ENCODE measurements around the gene CILP2.

Gene CILP2

DNA sequence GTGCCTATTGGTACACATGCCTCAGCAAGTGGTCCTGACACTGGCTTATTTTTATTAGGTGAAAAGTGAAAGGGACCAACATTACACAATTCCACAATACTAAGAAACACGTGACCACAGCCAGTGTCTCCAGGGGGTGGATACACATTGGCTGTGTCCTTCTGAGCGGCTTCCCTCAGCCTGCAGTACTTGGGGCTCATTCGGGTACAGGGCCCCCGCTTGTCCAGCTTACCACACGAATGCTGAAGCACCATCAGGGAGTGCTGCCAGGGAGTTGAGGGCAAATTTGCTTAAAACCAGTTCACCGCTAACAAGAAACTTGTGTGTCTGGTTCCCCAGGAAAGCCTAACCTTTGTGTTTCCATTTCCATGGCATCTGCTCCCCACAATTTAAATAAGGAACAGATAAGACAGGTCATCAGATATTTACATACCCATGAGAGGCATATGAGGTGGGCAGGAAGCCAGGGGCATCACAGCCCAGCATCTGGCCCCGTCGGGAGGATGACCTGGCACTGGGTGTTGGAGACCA, 57.2 kb downstream of the CILP2 start:
- no peak overlapping the region for H3K4me3 ChIP-seq (ENCODE audit: low read depth, low read length)
- TF ChIP-seq, protein P1, sequence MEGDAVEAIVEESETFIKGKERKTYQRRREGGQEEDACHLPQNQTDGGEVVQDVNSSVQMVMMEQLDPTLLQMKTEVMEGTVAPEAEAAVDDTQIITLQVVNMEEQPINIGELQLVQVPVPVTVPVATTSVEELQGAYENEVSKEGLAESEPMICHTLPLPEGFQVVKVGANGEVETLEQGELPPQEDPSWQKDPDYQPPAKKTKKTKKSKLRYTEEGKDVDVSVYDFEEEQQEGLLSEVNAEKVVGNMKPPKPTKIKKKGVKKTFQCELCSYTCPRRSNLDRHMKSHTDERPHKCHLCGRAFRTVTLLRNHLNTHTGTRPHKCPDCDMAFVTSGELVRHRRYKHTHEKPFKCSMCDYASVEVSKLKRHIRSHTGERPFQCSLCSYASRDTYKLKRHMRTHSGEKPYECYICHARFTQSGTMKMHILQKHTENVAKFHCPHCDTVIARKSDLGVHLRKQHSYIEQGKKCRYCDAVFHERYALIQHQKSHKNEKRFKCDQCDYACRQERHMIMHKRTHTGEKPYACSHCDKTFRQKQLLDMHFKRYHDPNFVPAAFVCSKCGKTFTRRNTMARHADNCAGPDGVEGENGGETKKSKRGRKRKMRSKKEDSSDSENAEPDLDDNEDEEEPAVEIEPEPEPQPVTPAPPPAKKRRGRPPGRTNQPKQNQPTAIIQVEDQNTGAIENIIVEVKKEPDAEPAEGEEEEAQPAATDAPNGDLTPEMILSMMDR (IDR thresholded peaks at IDR 0.05; ENCODE audit: low read depth, low read length, missing control alignments) = no peak
- no peak for DNase-seq (ENCODE audit: low read depth)
- in situ Hi-C loops (cut with HindIII; ENCODE audit: low sequenced_read_pairs) = no loop called here

Data from astrocyte of the cerebellum (primary cell).